ENCODE measurements around the gene QDPR. TPM values are rescaled to one million over a fixed set of nuclear protein-coding genes. Genes with fewer than 3 reads are reported as not detected.

The QDPR gene
- total and polyA plus RNA-seq, 8 donors: 11.4 to 56.8 (median 16.8) TPM

- DNase-seq (no peak), FAIRE-seq (no peak), ATAC-seq (no peak)
- WGBS, 2 donors: 70 to 73% methylated on average over 4 of the region's 4 CpGs
- Histone ChIP-seq H3K4me1 (no peaks in the 10 kb centered on the region), H3K27me3 (no peaks in the 10 kb centered on the region), H3K4me3 (no peak overlapping the region), H3K27ac (no peak overlapping the region), H3K9me3 (no peaks in the 10 kb centered on the region), H3K36me3 (no peaks in the 10 kb centered on the region)
- TF ChIP-seq, protein P1, sequence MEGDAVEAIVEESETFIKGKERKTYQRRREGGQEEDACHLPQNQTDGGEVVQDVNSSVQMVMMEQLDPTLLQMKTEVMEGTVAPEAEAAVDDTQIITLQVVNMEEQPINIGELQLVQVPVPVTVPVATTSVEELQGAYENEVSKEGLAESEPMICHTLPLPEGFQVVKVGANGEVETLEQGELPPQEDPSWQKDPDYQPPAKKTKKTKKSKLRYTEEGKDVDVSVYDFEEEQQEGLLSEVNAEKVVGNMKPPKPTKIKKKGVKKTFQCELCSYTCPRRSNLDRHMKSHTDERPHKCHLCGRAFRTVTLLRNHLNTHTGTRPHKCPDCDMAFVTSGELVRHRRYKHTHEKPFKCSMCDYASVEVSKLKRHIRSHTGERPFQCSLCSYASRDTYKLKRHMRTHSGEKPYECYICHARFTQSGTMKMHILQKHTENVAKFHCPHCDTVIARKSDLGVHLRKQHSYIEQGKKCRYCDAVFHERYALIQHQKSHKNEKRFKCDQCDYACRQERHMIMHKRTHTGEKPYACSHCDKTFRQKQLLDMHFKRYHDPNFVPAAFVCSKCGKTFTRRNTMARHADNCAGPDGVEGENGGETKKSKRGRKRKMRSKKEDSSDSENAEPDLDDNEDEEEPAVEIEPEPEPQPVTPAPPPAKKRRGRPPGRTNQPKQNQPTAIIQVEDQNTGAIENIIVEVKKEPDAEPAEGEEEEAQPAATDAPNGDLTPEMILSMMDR (IDR thresholded peaks at IDR 0.05): no peak
- intact Hi-C loops (cut with DNase I): loop anchor here in 1 of 3 donors (10.0 kb wide), 1 partner anchor 246 kb away; no protein-coding TSS in a partner anchor
Measured at GRCh38 chr4:17558941-17559708, 47.2 kb upstream of the QDPR start.

DNA sequence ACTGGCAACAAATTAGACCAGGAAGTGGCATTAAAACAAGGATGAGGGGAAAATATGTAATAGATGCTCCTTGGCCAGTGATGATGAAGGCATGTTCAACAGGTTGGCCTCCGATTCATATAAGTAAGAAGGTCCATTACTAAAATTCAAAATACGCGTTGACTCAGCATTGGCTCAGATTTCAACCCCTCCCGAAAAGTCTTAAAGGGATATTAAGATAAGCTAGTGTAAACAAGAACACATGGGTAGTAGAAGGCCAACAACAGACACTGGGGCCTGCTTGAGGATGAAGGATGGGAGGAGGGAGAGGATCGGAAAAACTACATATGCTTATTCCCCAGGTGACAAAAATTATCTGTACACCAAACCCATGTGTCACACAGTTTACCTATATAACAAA is 46.0 kb upstream of the QDPR start:
- Histone ChIP-seq H3K27me3 (no peaks in the 10 kb centered on the region), H3K36me3 (no peaks in the 10 kb centered on the region), H3K4me3 (no peak overlapping the region), H3K9me3 (no peaks in the 10 kb centered on the region), H3K27ac (no peak overlapping the region), H3K4me1 (no peaks in the 10 kb centered on the region)
- intact Hi-C loops (cut with DNase I): loop anchor here in 1 of 3 donors (10.0 kb wide), 1 partner anchor 247 kb away; no protein-coding TSS in a partner anchor
- DNase-seq: no peak
- FAIRE-seq: no peak
- ATAC-seq: no peak
- 54 to 60% methylated on average over 5 of the region's 5 CpGs for WGBS, 2 donors
- TF ChIP-seq, protein P1 (IDR thresholded peaks at IDR 0.05): no peak

GRCh38 chr4:17556498-17556897 is 44.6 kb upstream of the QDPR start:
- ATAC-seq (no peak), DNase-seq (no peak), FAIRE-seq (no peak)
- Histone ChIP-seq H3K36me3 (no peaks in the 10 kb centered on the region), H3K4me1 (no peaks in the 10 kb centered on the region), H3K9me3 (no peaks in the 10 kb centered on the region), H3K27ac (no peak overlapping the region), H3K27me3 (no peaks in the 10 kb centered on the region), H3K4me3 (no peak overlapping the region)
- intact Hi-C loops (cut with DNase I): loop anchor here in 1 of 3 donors (10.0 kb wide), 1 partner anchor 248 kb away; no protein-coding TSS in a partner anchor
- TF ChIP-seq, protein P1 (IDR thresholded peaks at IDR 0.05): no peak

DNA sequence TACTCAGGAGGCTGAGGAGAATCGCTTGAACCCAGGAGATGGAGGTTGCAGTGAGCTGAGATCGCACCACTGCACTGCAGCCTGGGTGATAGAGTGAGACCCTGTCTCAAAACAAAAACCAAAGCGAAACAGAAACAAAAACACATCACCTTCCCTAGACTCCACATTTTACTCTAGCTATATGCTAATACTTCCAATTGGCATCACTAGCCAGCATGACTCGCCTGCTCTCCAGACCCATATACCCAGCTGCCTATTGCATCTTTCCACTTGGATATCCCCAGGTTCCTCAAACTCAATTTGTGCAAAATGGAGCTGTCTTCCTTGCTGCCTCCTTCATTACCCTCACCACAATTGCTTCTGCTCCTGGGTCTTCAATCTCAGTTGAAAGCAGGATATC is 42.7 kb upstream of the QDPR start:
- WGBS, 2 donors: 45 to 72% methylated on average over 4 of the region's 4 CpGs
- DNase-seq (no peak), ATAC-seq (no peak), FAIRE-seq (no peak)
- H3K27me3 ChIP-seq: no peaks in the 10 kb centered on the region
- TF ChIP-seq, protein P1 (IDR thresholded peaks at IDR 0.05): no peak
- H3K27ac ChIP-seq: no peak overlapping the region
- no peaks in the 10 kb centered on the region for H3K9me3 ChIP-seq
- H3K36me3 ChIP-seq: no peaks in the 10 kb centered on the region
- intact Hi-C loops (cut with DNase I): loop anchor here in 1 of 3 donors (10.0 kb wide), 1 partner anchor 250 kb away; no protein-coding TSS in a partner anchor
- no peak overlapping the region for H3K4me3 ChIP-seq
- H3K4me1 ChIP-seq: no peaks in the 10 kb centered on the region

DNA sequence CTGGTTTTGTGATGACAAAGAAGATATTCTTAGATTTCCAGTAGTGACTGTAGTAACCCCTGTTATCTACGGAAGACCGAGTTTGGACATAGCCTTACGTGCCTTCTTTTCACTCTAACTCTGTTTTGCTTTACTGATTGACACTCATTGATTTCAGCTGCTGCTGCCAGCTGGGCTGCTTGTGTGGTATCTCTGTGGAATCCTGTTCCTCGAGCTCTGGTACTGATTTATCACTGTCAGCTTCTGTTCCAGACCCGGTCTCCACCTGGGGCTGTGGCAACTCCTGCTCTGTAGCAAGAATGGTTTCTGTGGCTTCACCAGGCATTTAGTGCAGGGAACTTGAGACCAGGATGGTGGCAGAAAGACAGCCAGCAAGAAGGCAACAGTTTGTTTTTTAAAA is 40.5 kb upstream of the QDPR start:
- Histone ChIP-seq H3K27ac (no peak overlapping the region), H3K4me1 (no peaks in the 10 kb centered on the region), H3K27me3 (no peaks in the 10 kb centered on the region), H3K4me3 (no peak overlapping the region), H3K9me3 (no peaks in the 10 kb centered on the region), H3K36me3 (no peaks in the 10 kb centered on the region)
- FAIRE-seq (no peak), DNase-seq (peak in 2 of 6 donors; percentile 15 to 42), ATAC-seq (peak in 3 of 4 donors; percentile 39 to 70 (median 39))
- TF ChIP-seq, protein P1 (IDR thresholded peaks at IDR 0.05): no peak
- intact Hi-C loops (cut with DNase I): loop anchor here in 1 of 3 donors (10.0 kb wide), 1 partner anchor 252 kb away; no protein-coding TSS in a partner anchor
- 5 to 13% methylated on average over 5 of the region's 5 CpGs for WGBS, 2 donors
